ENCODE data around the gene PRDM16. TPM values are rescaled to one million over a fixed set of nuclear protein-coding genes. Genes with fewer than 3 reads are reported as not detected.

PRDM16 gene
- total RNA-seq, 1 experiment from 2014 or later, result 5.3 TPM

GRCh38 chr1:3093898-3094626 lies 25.1 kb downstream of the PRDM16 start:
- no peaks in the 10 kb centered on the region for H3K9me3 Mint-ChIP-seq (ENCODE audit: unreplicated experiment)
- H3K4me1 ChIP-seq, result no peaks in the 10 kb centered on the region
- no peaks in the 10 kb centered on the region for H3K27me3 ChIP-seq (replicated peaks; ENCODE audit: control insufficient read depth, insufficient read depth, low read length)
- no peak overlapping the region for H3K4me3 Mint-ChIP-seq (ENCODE audit: unreplicated experiment)
- no peaks in the 10 kb centered on the region for H3K9me3 ChIP-seq
- no peaks in the 10 kb centered on the region for H3K27me3 Mint-ChIP-seq (ENCODE audit: insufficient read depth, unreplicated experiment)
- POLR2A ChIA-PET, result no interaction called here
- intact Hi-C loops (cut with micrococcal nuclease; ENCODE audit: unreplicated experiment), result no loop called here
- no peak overlapping the region for H3K27ac Mint-ChIP-seq (ENCODE audit: unreplicated experiment)
- CTCF ChIA-PET, result no interaction called here
- no peak overlapping the region for H3K4me3 ChIP-seq (ENCODE audit: low read depth, low read length)
- no peak for DNase-seq
- H3K36me3 Mint-ChIP-seq (ENCODE audit: insufficient read depth, unreplicated experiment), result no peaks in the 10 kb centered on the region
- H3K4me1 Mint-ChIP-seq (ENCODE audit: low read depth, unreplicated experiment), result no peaks in the 10 kb centered on the region
- no TSS peak for BruUV-seq (replicated peaks)
- no peak for TF ChIP-seq CTCF (IDR thresholded peaks at IDR 0.05; ENCODE audit: insufficient read depth in 1 of 2, low read depth in 1 of 2, low read length in 1 of 2, severe bottlenecking in 1 of 2, unreplicated experiment in 1 of 2)
- H3K36me3 ChIP-seq (ENCODE audit: control insufficient read depth, insufficient read depth, low read length), result no peaks in the 10 kb centered on the region

- no peak for DNase-seq
- Mint-ChIP-seq H3K4me1 (ENCODE audit: low read depth, unreplicated experiment) (no peaks in the 10 kb centered on the region), H3K27me3 (ENCODE audit: insufficient read depth, unreplicated experiment) (no peaks in the 10 kb centered on the region), H3K36me3 (ENCODE audit: insufficient read depth, unreplicated experiment) (no peaks in the 10 kb centered on the region), H3K9me3 (ENCODE audit: unreplicated experiment) (no peaks in the 10 kb centered on the region), H3K4me3 (ENCODE audit: unreplicated experiment) (no peak overlapping the region), H3K27ac (ENCODE audit: unreplicated experiment) (no peak overlapping the region)
- H3K27me3 ChIP-seq (replicated peaks; ENCODE audit: control insufficient read depth, insufficient read depth, low read length), result no peaks in the 10 kb centered on the region
- H3K4me1 ChIP-seq, result no peaks in the 10 kb centered on the region
- no peak overlapping the region for H3K4me3 ChIP-seq (ENCODE audit: low read depth, low read length)
- ChIA-PET POLR2A (no interaction called here), CTCF (no interaction called here)
- H3K9me3 ChIP-seq, result no peaks in the 10 kb centered on the region
- intact Hi-C loops (cut with micrococcal nuclease; ENCODE audit: unreplicated experiment), result no loop called here
- no TSS peak for BruUV-seq (replicated peaks)
- H3K36me3 ChIP-seq (ENCODE audit: control insufficient read depth, insufficient read depth, low read length), result no peaks in the 10 kb centered on the region
- no peak for TF ChIP-seq CTCF (IDR thresholded peaks at IDR 0.05; ENCODE audit: insufficient read depth in 1 of 2, low read depth in 1 of 2, low read length in 1 of 2, severe bottlenecking in 1 of 2, unreplicated experiment in 1 of 2)
Observed at GRCh38 chr1:3094863-3095780, 26.1 kb downstream of the PRDM16 start.

GRCh38 chr1:3096345-3096744 lies 27.3 kb downstream of the PRDM16 start:
- CTCF ChIA-PET, result no interaction called here
- Mint-ChIP-seq H3K27ac (ENCODE audit: unreplicated experiment) (no peak overlapping the region), H3K36me3 (ENCODE audit: insufficient read depth, unreplicated experiment) (no peaks in the 10 kb centered on the region), H3K4me1 (ENCODE audit: low read depth, unreplicated experiment) (no peaks in the 10 kb centered on the region), H3K4me3 (ENCODE audit: unreplicated experiment) (no peak overlapping the region), H3K27me3 (ENCODE audit: insufficient read depth, unreplicated experiment) (no peaks in the 10 kb centered on the region), H3K9me3 (ENCODE audit: unreplicated experiment) (no peaks in the 10 kb centered on the region)
- no peak for DNase-seq
- BruUV-seq (replicated peaks), result no TSS peak
- TF ChIP-seq CTCF (IDR thresholded peaks at IDR 0.05; ENCODE audit: insufficient read depth in 1 of 2, low read depth in 1 of 2, low read length in 1 of 2, severe bottlenecking in 1 of 2, unreplicated experiment in 1 of 2), result no peak
- H3K36me3 ChIP-seq (ENCODE audit: control insufficient read depth, insufficient read depth, low read length), result no peaks in the 10 kb centered on the region
- H3K4me1 ChIP-seq, result no peaks in the 10 kb centered on the region
- H3K4me3 ChIP-seq (ENCODE audit: low read depth, low read length), result no peak overlapping the region
- intact Hi-C loops (cut with micrococcal nuclease; ENCODE audit: unreplicated experiment), result no loop called here
- POLR2A ChIA-PET, result no interaction called here
- H3K9me3 ChIP-seq, result no peaks in the 10 kb centered on the region
- no peaks in the 10 kb centered on the region for H3K27me3 ChIP-seq (replicated peaks; ENCODE audit: control insufficient read depth, insufficient read depth, low read length)
